Measurements from ENCODE around the gene ETV3. TPM values are rescaled to one million over a fixed set of nuclear protein-coding genes. Genes with fewer than 3 reads are reported as not detected.

The ETV3 gene
- total RNA-seq, 1 donor from 2014 or later = 14.6 TPM

DNA sequence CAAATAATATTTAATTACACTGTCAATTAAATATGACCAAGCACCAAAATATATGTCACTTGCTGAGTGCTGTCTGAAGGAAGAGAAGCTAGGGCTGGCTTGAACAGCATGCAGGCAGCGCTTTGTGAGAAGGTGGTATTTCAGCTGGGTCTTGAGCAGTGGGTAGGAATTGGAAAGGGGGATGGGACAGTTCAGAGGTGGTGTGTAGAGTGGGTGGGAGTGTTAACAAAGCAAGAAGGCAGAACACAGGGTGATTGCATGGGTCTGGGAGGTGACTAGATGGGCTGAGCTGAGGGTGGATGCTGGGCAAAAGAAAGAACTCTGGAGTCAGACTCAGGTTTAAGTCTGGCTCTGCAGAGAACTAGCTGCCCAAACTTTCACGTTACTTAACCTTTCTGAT lies 14.3 kb upstream of the ETV3 start:
- DNase-seq = no peak
- TF ChIP-seq, protein P1, sequence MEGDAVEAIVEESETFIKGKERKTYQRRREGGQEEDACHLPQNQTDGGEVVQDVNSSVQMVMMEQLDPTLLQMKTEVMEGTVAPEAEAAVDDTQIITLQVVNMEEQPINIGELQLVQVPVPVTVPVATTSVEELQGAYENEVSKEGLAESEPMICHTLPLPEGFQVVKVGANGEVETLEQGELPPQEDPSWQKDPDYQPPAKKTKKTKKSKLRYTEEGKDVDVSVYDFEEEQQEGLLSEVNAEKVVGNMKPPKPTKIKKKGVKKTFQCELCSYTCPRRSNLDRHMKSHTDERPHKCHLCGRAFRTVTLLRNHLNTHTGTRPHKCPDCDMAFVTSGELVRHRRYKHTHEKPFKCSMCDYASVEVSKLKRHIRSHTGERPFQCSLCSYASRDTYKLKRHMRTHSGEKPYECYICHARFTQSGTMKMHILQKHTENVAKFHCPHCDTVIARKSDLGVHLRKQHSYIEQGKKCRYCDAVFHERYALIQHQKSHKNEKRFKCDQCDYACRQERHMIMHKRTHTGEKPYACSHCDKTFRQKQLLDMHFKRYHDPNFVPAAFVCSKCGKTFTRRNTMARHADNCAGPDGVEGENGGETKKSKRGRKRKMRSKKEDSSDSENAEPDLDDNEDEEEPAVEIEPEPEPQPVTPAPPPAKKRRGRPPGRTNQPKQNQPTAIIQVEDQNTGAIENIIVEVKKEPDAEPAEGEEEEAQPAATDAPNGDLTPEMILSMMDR (IDR thresholded peaks at IDR 0.05; ENCODE audit: borderline replicate concordance) = no peak
- intact Hi-C loops (cut with micrococcal nuclease) = no loop called here
- Histone ChIP-seq H3K4me1 (peaks cover 31% of the 10 kb centered on the region), H3K4me3 (no peak overlapping the region), H3K9me3 (replicated peaks) (no peaks in the 10 kb centered on the region), H3K27me3 (ENCODE audit: low read depth) (peaks cover 8% of the 10 kb centered on the region), H3K36me3 (no peaks in the 10 kb centered on the region), H3K27ac (replicated peaks) (no peak overlapping the region)

DNA sequence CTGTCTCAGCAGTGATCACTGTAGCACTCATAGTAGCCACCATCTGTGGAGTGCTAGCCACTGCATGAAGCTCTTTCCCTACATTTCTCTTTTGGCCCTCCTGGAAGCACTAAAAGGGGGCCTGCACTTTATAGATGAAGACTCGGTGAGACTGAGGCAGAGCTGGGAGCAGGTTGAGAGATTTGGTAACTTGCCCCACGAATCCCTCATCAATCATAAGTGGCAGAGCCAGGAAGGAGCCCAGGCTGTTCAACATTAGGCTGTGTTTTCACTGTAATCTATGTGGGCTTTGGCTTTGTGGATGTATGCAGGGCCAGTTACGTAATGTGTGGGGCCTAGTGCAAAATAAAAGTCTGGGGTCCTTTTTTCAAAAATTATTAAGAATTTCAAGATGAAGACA lies 13.3 kb upstream of the ETV3 start:
- Histone ChIP-seq H3K27ac (replicated peaks) (no peak overlapping the region), H3K4me3 (no peak overlapping the region), H3K9me3 (replicated peaks) (no peaks in the 10 kb centered on the region), H3K4me1 (peaks cover 31% of the 10 kb centered on the region), H3K27me3 (ENCODE audit: low read depth) (peaks cover 2% of the 10 kb centered on the region), H3K36me3 (no peaks in the 10 kb centered on the region)
- TF ChIP-seq, protein P1 (IDR thresholded peaks at IDR 0.05; ENCODE audit: borderline replicate concordance) = no peak
- intact Hi-C loops (cut with micrococcal nuclease) = no loop called here
- DNase-seq = no peak

DNA sequence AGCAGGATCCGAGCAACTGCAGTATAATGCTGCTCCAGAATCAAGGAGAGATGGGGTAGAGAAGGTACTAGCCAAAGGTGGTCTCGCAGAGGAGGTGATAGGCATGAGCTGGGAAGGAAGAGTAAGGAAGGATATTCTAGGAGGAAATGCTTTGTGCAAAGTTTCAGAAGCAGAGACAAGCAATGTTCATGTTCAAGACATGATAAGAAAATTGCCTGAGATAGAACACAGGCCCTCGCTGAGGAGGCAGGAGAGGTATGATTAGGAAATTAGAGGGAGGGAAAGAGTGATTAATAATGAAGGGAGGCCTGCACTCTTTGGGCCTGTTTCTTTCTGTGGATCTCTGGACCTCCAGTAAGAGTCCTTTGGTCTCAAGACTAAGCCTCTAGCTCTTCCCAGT lies 12.9 kb upstream of the ETV3 start:
- Histone ChIP-seq H3K4me1 (peaks cover 27% of the 10 kb centered on the region), H3K27ac (replicated peaks) (no peak overlapping the region), H3K9me3 (replicated peaks) (no peaks in the 10 kb centered on the region), H3K27me3 (ENCODE audit: low read depth) (no peaks in the 10 kb centered on the region), H3K36me3 (no peaks in the 10 kb centered on the region), H3K4me3 (no peak overlapping the region)
- TF ChIP-seq, protein P1 (IDR thresholded peaks at IDR 0.05; ENCODE audit: borderline replicate concordance) = no peak
- intact Hi-C loops (cut with micrococcal nuclease) = no loop called here
- DNase-seq = no peak

DNA sequence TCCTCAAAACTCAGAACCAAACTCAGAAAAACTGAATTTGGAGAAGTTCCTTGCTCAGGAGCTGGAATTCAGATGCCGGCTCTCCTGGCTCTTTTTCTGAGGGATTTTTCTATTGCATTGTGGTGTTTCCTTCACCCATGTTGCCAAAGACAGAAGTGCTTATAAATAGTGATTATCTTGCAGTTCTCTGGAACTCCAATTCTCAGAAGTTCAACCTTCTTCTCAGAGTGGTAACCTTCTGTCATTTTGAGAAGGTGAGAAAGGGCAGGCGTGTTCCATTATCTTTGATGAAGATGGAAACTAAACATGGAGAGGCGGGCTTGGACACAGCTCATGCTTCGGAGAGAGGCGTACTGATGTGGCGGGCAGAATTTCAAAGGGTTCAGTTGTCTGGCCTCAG lies 12.4 kb upstream of the ETV3 start:
- H3K27me3 ChIP-seq (ENCODE audit: low read depth) = no peaks in the 10 kb centered on the region
- peaks cover 23% of the 10 kb centered on the region for H3K4me1 ChIP-seq
- TF ChIP-seq, protein P1 (IDR thresholded peaks at IDR 0.05; ENCODE audit: borderline replicate concordance) = no peak
- H3K4me3 ChIP-seq = no peak overlapping the region
- no peak for DNase-seq
- intact Hi-C loops (cut with micrococcal nuclease) = no loop called here
- no peak overlapping the region for H3K27ac ChIP-seq (replicated peaks)
- H3K36me3 ChIP-seq = no peaks in the 10 kb centered on the region
- no peaks in the 10 kb centered on the region for H3K9me3 ChIP-seq (replicated peaks)

DNA sequence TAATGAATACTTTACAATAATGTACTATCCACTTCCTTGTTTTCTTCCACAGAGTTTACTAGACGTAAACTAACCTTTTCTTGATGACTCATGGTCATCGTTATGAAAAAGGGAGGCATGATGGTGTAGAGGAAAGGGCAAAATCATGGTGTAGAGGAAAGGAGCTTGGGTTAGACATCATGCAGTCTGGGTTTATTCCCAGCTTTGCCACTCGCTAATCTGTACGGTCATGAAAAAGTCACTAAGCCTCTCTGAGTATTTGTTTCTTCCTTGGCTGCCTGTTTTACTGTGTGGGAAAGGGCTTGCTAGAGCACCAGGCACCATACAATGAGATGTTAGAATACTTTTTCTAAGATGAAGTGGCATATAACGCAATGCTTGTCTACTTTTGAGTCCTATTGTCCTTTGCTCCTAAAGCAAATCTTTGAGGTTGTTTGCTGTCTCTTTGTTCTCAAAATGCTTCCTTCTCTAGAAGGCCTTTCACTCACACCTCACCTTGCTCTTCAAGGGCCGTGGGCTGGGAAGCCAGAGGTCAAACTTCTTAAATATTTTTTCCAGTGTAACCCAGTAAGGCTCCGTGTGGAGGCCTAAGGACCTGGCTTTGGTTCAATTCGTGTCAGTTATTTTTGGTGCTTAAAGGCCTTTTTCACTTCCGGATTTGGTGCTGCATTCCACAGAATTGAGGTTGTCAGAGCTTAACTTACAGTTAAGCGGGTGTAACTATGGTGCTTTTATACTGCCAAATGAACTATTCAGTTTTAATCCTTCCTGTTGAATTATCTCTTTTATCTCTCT lies 9.9 kb upstream of the ETV3 start:
- Histone ChIP-seq H3K4me1 (no peaks in the 10 kb centered on the region), H3K4me3 (no peak overlapping the region), H3K9me3 (replicated peaks) (no peaks in the 10 kb centered on the region), H3K27me3 (ENCODE audit: low read depth) (no peaks in the 10 kb centered on the region), H3K27ac (replicated peaks) (no peak overlapping the region), H3K36me3 (no peaks in the 10 kb centered on the region)
- TF ChIP-seq, protein P1 (IDR thresholded peaks at IDR 0.05; ENCODE audit: borderline replicate concordance) = no peak
- intact Hi-C loops (cut with micrococcal nuclease) = no loop called here
- DNase-seq = no peak
